Astrocyte (in vitro differentiated cells and primary cell): Measurements from ENCODE around the gene GPR89A.

Experiments
- EZH2 ChIP-seq: IDR thresholded peaks from 2 replicates; pipeline ENCODE4 v1.6.1; 2012; ENCODE audit warnings: mild to moderate bottlenecking, low read length, inconsistent platforms; ENCODE audit not compliant: insufficient read depth
- TF ChIP-seq, protein P1 (sequence below): IDR thresholded peaks from 2 replicates; pipeline ENCODE4 v1.5.1; 2011; ENCODE audit warnings: low read depth, mild to moderate bottlenecking, inconsistent platforms, low read length, moderate library complexity; ENCODE audit not compliant: insufficient read depth

DNA sequence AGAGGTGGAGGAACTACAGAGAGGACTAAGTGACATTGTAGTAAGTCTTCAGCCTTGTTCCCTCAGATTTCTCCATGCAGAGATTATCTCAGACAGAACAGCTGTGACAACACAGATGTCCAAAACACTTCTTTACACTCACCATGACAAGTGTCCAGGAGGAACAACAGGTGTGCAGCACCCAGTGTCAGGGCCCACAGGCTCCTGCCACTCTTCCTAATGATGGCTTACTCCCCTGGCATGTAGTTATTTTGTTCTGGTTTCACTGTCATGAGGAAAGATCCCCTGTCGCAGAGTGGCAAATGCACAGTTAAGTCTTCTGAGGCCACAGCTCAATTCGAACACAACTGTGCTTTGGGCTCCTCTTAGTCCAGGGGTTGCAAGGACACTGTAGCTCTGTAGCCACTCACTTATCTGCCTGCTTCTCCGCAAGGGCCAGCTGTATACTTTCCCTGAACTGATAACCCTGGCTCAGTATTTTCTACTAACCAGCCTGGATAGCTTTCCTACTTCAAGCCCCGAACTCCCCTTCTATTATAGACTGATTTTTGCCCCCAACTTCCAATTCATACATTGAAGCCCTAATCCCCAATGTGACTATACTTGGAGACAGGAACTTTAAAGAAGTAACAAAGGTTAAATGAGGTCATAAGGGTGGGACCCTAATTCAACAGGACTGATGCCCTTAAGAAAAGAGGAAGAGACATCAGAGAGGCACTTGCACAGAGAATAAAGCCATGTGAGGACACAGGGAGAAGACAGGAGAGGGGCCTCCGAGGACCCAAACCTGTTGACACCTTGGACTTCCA is 88.2 kb downstream of the GPR89A start:
- TF ChIP-seq, protein P1, sequence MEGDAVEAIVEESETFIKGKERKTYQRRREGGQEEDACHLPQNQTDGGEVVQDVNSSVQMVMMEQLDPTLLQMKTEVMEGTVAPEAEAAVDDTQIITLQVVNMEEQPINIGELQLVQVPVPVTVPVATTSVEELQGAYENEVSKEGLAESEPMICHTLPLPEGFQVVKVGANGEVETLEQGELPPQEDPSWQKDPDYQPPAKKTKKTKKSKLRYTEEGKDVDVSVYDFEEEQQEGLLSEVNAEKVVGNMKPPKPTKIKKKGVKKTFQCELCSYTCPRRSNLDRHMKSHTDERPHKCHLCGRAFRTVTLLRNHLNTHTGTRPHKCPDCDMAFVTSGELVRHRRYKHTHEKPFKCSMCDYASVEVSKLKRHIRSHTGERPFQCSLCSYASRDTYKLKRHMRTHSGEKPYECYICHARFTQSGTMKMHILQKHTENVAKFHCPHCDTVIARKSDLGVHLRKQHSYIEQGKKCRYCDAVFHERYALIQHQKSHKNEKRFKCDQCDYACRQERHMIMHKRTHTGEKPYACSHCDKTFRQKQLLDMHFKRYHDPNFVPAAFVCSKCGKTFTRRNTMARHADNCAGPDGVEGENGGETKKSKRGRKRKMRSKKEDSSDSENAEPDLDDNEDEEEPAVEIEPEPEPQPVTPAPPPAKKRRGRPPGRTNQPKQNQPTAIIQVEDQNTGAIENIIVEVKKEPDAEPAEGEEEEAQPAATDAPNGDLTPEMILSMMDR, result no peak
- TF ChIP-seq EZH2, result no peak
